ENCODE data around the gene ESPN. TPM values are rescaled to one million over a fixed set of nuclear protein-coding genes. Genes with fewer than 3 reads are reported as not detected.

ESPN gene
- total and polyA plus RNA-seq, 10 of the 15 experiments (the other 5 are each of a cell fraction or from before 2014, with no cell fraction given), result 0.18 to 0.71 (median 0.59) TPM; not detected in 7

DNA sequence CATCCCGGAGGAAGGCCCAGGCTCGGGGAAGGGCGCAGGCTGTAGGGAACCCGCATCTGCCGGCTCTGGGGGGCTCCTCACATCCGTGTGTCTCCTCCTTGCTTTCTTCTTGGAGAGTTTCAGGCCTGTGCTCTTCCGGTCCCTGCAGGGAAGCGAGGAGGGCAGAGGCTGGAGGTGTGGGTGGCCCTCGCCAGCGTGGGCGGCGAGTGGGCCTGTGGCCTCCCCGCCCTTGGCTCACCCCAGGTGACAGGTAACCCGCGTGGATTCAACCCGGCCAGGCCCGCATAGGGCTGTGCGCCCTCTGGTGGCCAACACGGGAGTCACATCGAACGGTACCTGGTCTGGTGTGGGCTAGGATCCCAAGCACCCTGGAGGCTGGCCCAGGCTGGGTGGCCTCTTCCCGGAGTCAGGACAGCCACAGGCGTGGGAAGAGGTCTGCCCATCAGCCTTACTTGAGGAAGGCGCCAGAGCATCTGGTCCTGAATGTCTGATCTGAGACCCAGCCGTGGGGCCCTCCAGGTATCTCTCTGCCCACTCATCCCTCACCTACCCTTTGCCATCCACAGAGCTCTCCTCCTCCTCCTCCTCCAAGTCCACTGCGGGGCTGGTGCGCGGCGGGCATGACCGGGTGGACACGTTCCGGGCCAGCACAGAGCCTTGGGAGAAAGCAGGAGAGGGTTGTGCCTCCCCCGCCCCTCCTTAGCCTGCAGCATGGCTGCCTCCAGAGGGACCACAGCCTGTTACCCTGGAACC lies 51.0 kb downstream of the ESPN start:
- RAD21 ChIA-PET (ENCODE audit: unreplicated experiment), result no interaction called here
- no peaks in the 10 kb centered on the region for H3K9me3 ChIP-seq (replicated peaks; ENCODE audit: control insufficient read depth, insufficient read depth, low read length)
- CTCF ChIA-PET, result interaction anchor here (0.8 to 2.0 kb wide), 6 partner anchors 9 to 171 kb away, joined by 3 to 5 read pairs (median 4); partner anchors contain the start of gene TNFRSF25
- H3K36me3 ChIP-seq (ENCODE audit: control insufficient read depth in 2 of 2, insufficient read depth in 2 of 2, low read length in 1 of 2), result no peaks in the 10 kb centered on the region
- H2AFZ ChIP-seq (ENCODE audit: control insufficient read depth, low read depth, low read length), result no peak overlapping the region
- no peaks in the 10 kb centered on the region for H4K20me1 ChIP-seq (ENCODE audit: control insufficient read depth, insufficient read depth)
- peak; percentile 97 for ATAC-seq
- no TSS peak for BruUV-seq (replicated peaks)
- DNase-seq (ENCODE audit: low read depth, low spot score), result no peak
- no peak overlapping the region for H3K4me3 ChIP-seq
- H3K27me3 ChIP-seq (replicated peaks in 1 of 2; ENCODE audit: control insufficient read depth in 2 of 2, insufficient read depth in 2 of 2, low read length in 1 of 2), result no peaks in the 10 kb centered on the region
- no peaks in the 10 kb centered on the region for H3K4me1 ChIP-seq (ENCODE audit: control insufficient read depth, insufficient read depth, low read length)
- SMC1A ChIA-PET (ENCODE audit: uncharacterized antibody, unreplicated experiment), result no interaction called here
- no peak for TF ChIP-seq STAT3 (IDR thresholded peaks at IDR 0.05; ENCODE audit: low read depth, low read length)
- no peak for TF ChIP-seq BCL11A (IDR thresholded peaks at IDR 0.05; ENCODE audit: low read depth, low read length)
- TF ChIP-seq PAX8 (IDR thresholded peaks at IDR 0.05), result no peak
- peak; percentile 72; the same call in 1 of the 2 replicates for TF ChIP-seq BACH1 (IDR thresholded peaks at IDR 0.05; ENCODE audit: borderline replicate concordance)
- peak; percentile 48 for TF ChIP-seq RAD21 (IDR thresholded peaks at IDR 0.05; ENCODE audit: insufficient read depth, low read depth, low read length)
- TF ChIP-seq SMC3 (IDR thresholded peaks at IDR 0.05; ENCODE audit: borderline replicate concordance, low read length), result peak; percentile 62
- TF ChIP-seq TCF3 (IDR thresholded peaks at IDR 0.05; ENCODE audit: borderline replicate concordance, insufficient read depth, low read depth, low read length), result no peak
- TF ChIP-seq CHD2 (IDR thresholded peaks at IDR 0.05; ENCODE audit: borderline replicate concordance, low read depth, low read length), result no peak
- 0 out of 2 replicates have a peak, but pooled peaks have one; percentile 31 for TF ChIP-seq YY1 (IDR thresholded peaks at IDR 0.05; ENCODE audit: low read depth, low read length)
- TF ChIP-seq, protein P1, sequence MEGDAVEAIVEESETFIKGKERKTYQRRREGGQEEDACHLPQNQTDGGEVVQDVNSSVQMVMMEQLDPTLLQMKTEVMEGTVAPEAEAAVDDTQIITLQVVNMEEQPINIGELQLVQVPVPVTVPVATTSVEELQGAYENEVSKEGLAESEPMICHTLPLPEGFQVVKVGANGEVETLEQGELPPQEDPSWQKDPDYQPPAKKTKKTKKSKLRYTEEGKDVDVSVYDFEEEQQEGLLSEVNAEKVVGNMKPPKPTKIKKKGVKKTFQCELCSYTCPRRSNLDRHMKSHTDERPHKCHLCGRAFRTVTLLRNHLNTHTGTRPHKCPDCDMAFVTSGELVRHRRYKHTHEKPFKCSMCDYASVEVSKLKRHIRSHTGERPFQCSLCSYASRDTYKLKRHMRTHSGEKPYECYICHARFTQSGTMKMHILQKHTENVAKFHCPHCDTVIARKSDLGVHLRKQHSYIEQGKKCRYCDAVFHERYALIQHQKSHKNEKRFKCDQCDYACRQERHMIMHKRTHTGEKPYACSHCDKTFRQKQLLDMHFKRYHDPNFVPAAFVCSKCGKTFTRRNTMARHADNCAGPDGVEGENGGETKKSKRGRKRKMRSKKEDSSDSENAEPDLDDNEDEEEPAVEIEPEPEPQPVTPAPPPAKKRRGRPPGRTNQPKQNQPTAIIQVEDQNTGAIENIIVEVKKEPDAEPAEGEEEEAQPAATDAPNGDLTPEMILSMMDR (IDR thresholded peaks at IDR 0.05 in 2 of 3, conservative IDR thresholded peaks at IDR 0.05 in 1 of 3; ENCODE audit: control insufficient read depth in 2 of 3, extremely low read depth in 1 of 3, insufficient read depth in 1 of 3, low read depth in 3 of 3, low read length in 3 of 3), result peak; percentile 86 to 95 (median 94)
- H3K79me2 ChIP-seq (ENCODE audit: control insufficient read depth, insufficient read depth, low read length), result no peaks in the 10 kb centered on the region
- H3K9ac ChIP-seq (ENCODE audit: control insufficient read depth, insufficient read depth, low read length), result no peak overlapping the region
- 6% methylated on average over 33 of the region's 33 CpGs for WGBS (ENCODE audit: insufficient coverage, insufficient replicate concordance, low lambda C conversion rate, missing lambda C conversion rate)
- FAIRE-seq, result no peak
- H3K4me2 ChIP-seq (ENCODE audit: control insufficient read depth, insufficient read depth), result no peak overlapping the region
- in situ Hi-C loops (cut with MboI), result loop anchor here (25.0 kb wide), 1 partner anchor 737 kb away; no protein-coding TSS in a partner anchor
- POLR2A ChIA-PET, result no interaction called here
- intact Hi-C loops (cut with micrococcal nuclease; ENCODE audit: unreplicated experiment), result no loop called here
- no peak overlapping the region for H3K27ac ChIP-seq (ENCODE audit: control insufficient read depth, insufficient read depth)

All from GM12878 (cell line).